ENCODE results near the gene PYGB. TPM values are rescaled to one million over a fixed set of nuclear protein-coding genes. Genes with fewer than 3 reads are reported as not detected.

The PYGB gene
- total and polyA plus RNA-seq, 2 donors (not counting 1 experiment from before 2014, with no cell fraction given): 22.5 to 30.6 TPM

DNA sequence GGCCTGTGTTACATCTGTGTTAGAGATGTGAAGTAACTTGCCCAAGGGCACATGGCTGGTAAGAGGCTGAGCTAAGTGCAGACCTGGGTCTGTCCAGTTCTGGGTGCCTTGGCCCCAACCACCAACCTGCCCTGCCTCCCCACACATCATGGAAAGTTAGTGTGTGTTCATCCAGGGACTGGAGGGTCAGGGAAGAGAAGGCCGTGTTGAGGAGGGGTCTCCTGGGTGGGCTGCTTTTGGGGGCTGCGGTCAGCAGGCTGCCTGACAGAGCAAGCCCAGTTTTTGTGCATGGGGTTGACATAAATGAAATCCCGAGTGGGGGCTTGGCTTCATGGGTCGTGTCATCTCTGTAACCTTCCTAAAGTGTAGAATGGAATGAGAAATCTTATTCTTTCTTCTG, 10.9 kb downstream of the PYGB start:
- Mint-ChIP-seq H3K4me1 (no peaks in the 10 kb centered on the region), H3K9me3 (ENCODE audit: insufficient read depth) (peaks cover 6% of the 10 kb centered on the region), H3K4me3 (no peak overlapping the region), H3K27me3 (no peaks in the 10 kb centered on the region), H3K27ac (no peak overlapping the region)
- no peak overlapping the region for H3K27ac ChIP-seq (ENCODE audit: low read length in 2 of 2)
- H3K4me2 ChIP-seq (replicated peaks; ENCODE audit: low read depth, low read length, poor library complexity, severe bottlenecking): no peak overlapping the region
- CTCF ChIA-PET: no interaction called here
- peaks cover 19% of the 10 kb centered on the region for H3K79me2 ChIP-seq (ENCODE audit: control insufficient read depth, insufficient read depth, low read length)
- H3K27me3 ChIP-seq (replicated peaks in 1 of 4; ENCODE audit: control extremely low read depth in 1 of 4, control insufficient read depth in 3 of 4, insufficient read depth in 4 of 4, low read length in 3 of 4): no peaks in the 10 kb centered on the region
- no peak for ATAC-seq (ENCODE audit: low read depth)
- peaks cover 3 to 13% of the 10 kb centered on the region in 2 experiments for H3K36me3 ChIP-seq (replicated peaks in 1 of 2; ENCODE audit: control extremely low read depth in 1 of 2, control insufficient read depth in 1 of 2, extremely low read depth in 1 of 2, insufficient read depth in 2 of 2, low read length in 1 of 2)
- POLR2A ChIA-PET: no interaction called here
- TF ChIP-seq EZH2 (IDR thresholded peaks at IDR 0.05; ENCODE audit: borderline replicate concordance, insufficient read depth, low read depth, low read length, poor library complexity, severe bottlenecking) (no peak), CTCF (IDR thresholded peaks at IDR 0.05) (no peak)
- H3K9ac ChIP-seq (ENCODE audit: low read length): no peak overlapping the region
- H3K4me3 ChIP-seq (ENCODE audit: control extremely low read depth in 1 of 5, extremely low read depth in 1 of 5, insufficient read depth in 1 of 5, low read depth in 2 of 5, low read length in 4 of 5): no peak overlapping the region
- H3K9me3 ChIP-seq (ENCODE audit: control extremely low read depth in 1 of 3, control insufficient read depth in 2 of 3, insufficient read depth in 1 of 3, low read length in 2 of 3): no peaks in the 10 kb centered on the region
- peaks cover 21% of the 10 kb centered on the region for H4K20me1 ChIP-seq (ENCODE audit: control insufficient read depth, insufficient read depth, low read length, poor library complexity, severe bottlenecking)
- intact Hi-C loops (cut with micrococcal nuclease): no loop called here
- no peak overlapping the region for H2AFZ ChIP-seq (ENCODE audit: insufficient read depth, low read depth, low read length, poor library complexity, severe bottlenecking)
- DNase-seq: no peak
- WGBS (ENCODE audit: insufficient coverage): 100% methylated on average over 2 of the region's 4 CpGs
- no peaks in the 10 kb centered on the region for H3K4me1 ChIP-seq (ENCODE audit: control insufficient read depth in 2 of 2, insufficient read depth in 2 of 2, low read length in 2 of 2)

- H3K79me2 ChIP-seq (ENCODE audit: control insufficient read depth, insufficient read depth, low read length): peaks cover 19% of the 10 kb centered on the region
- ATAC-seq (ENCODE audit: low read depth) (no peak), DNase-seq (no peak)
- H3K27ac ChIP-seq (ENCODE audit: low read length in 2 of 2): no peak overlapping the region
- H3K36me3 ChIP-seq (replicated peaks in 1 of 2; ENCODE audit: control extremely low read depth in 1 of 2, control insufficient read depth in 1 of 2, extremely low read depth in 1 of 2, insufficient read depth in 2 of 2, low read length in 1 of 2): peaks cover 3 to 13% of the 10 kb centered on the region in 2 experiments
- H4K20me1 ChIP-seq (ENCODE audit: control insufficient read depth, insufficient read depth, low read length, poor library complexity, severe bottlenecking): peaks cover 21% of the 10 kb centered on the region
- ChIA-PET POLR2A (no interaction called here), CTCF (no interaction called here)
- no peaks in the 10 kb centered on the region for H3K9me3 ChIP-seq (ENCODE audit: control extremely low read depth in 1 of 3, control insufficient read depth in 2 of 3, insufficient read depth in 1 of 3, low read length in 2 of 3)
- peaks cover 6% of the 10 kb centered on the region for H3K9me3 Mint-ChIP-seq (ENCODE audit: insufficient read depth)
- H3K4me1 Mint-ChIP-seq: no peaks in the 10 kb centered on the region
- no peak overlapping the region for H3K27ac Mint-ChIP-seq
- H3K4me3 Mint-ChIP-seq: no peak overlapping the region
- WGBS (ENCODE audit: insufficient coverage): 98% methylated on average over 5 of the region's 12 CpGs
- no peak overlapping the region for H3K4me3 ChIP-seq (ENCODE audit: control extremely low read depth in 1 of 5, extremely low read depth in 1 of 5, insufficient read depth in 1 of 5, low read depth in 2 of 5, low read length in 4 of 5)
- no peaks in the 10 kb centered on the region for H3K27me3 ChIP-seq (replicated peaks in 1 of 4; ENCODE audit: control extremely low read depth in 1 of 4, control insufficient read depth in 3 of 4, insufficient read depth in 4 of 4, low read length in 3 of 4)
- intact Hi-C loops (cut with micrococcal nuclease): no loop called here
- TF ChIP-seq EZH2 (IDR thresholded peaks at IDR 0.05; ENCODE audit: borderline replicate concordance, insufficient read depth, low read depth, low read length, poor library complexity, severe bottlenecking) (no peak), CTCF (IDR thresholded peaks at IDR 0.05) (no peak)
- H3K4me1 ChIP-seq (ENCODE audit: control insufficient read depth in 2 of 2, insufficient read depth in 2 of 2, low read length in 2 of 2): no peaks in the 10 kb centered on the region
- no peak overlapping the region for H2AFZ ChIP-seq (ENCODE audit: insufficient read depth, low read depth, low read length, poor library complexity, severe bottlenecking)
- no peak overlapping the region for H3K4me2 ChIP-seq (replicated peaks; ENCODE audit: low read depth, low read length, poor library complexity, severe bottlenecking)
- H3K9ac ChIP-seq (ENCODE audit: low read length): no peak overlapping the region
- H3K27me3 Mint-ChIP-seq: no peaks in the 10 kb centered on the region
These were observed 11.5 kb downstream of the PYGB start for GRCh38 chr20:25259358-25259757.

Measured in B cell (primary cell).